Measurements from ENCODE around the gene FZR1. TPM values are rescaled to one million over a fixed set of nuclear protein-coding genes. Genes with fewer than 3 reads are reported as not detected.
A peak's percentile ranks its signal among the peaks of the same experiment; 100 is the strongest.

The FZR1 gene
- total and polyA plus RNA-seq, 7 experiments from 2014 or later: 7.8 to 90.7 (median 66.7) TPM

- Histone ChIP-seq H3K27ac (ENCODE audit: low read depth, low read length) (peak within 1 kb of the TSS; percentile 82), H3K9me3 (ENCODE audit: control insufficient read depth in 2 of 3, low read length in 3 of 3) (no peaks in the 10 kb centered on the region), H3K4me3 (ENCODE audit: low read length) (peak within 1 kb of the TSS; percentile 72), H3K36me3 (ENCODE audit: control insufficient read depth in 2 of 3, insufficient read depth in 3 of 3, low read length in 3 of 3) (peaks cover 0 to 26% (median 4%) of the 10 kb centered on the region in 3 experiments), H3K27me3 (ENCODE audit: control insufficient read depth in 2 of 2, insufficient read depth in 2 of 2, low read length in 2 of 2) (no peaks in the 10 kb centered on the region), H3K4me1 (ENCODE audit: control insufficient read depth in 2 of 2, insufficient read depth in 2 of 2, low read length in 2 of 2) (peaks cover 12 to 25% of the 10 kb centered on the region in 2 donors)
- intact Hi-C loops (cut with micrococcal nuclease): loop anchor here in 1 of 2 donors (1.0 to 10.0 kb wide), 4 partner anchors 315 to 902 kb away; partner anchors contain the start of genes CHAF1A, EEF2, NCLN and SGTA
- Mint-ChIP-seq H3K9me3 (peaks cover 0 to 4% (median 0%) of the 10 kb centered on the region in 11 donors), H3K36me3 (peaks cover 0 to 18% (median 7%) of the 10 kb centered on the region in 5 donors), H3K4me3 (peak within 1 kb of the TSS; percentile 81 to 96 (median 93)), H3K4me1 (peaks cover 13 to 41% (median 31%) of the 10 kb centered on the region in 7 donors), H3K27ac (peak within 1 kb of the TSS; percentile 91 to 98 (median 96)), H3K27me3 (peaks cover 0 to 5% (median 0%) of the 10 kb centered on the region in 5 donors)
- peak; percentile 81 to 97 (median 94) for DNase-seq
- peak; percentile 94 for ATAC-seq
- ChIA-PET CTCF (interaction anchor here (0.6 to 1.2 kb wide), 3 partner anchors 15 to 56 kb away, joined by 3 to 4 read pairs (median 3); no protein-coding TSS in a partner anchor), POLR2A (interaction anchor here (0.6 to 1.9 kb wide), 5 partner anchors 21 to 485 kb away, joined by 3 to 5 read pairs (median 4); partner anchors contain the start of gene EEF2)
These were observed 5.5 kb upstream of the FZR1 start, which contains the start of gene DOHH for GRCh38 chr19:3500429-3501101. Gene DOHH (minus strand): TSS chr19:3500674. CDS start chr19:3496814, 3,860 bp downstream.

GRCh38 chr19:3501780-3502179, 4.3 kb upstream of the FZR1 start:
- ChIA-PET CTCF (interaction anchor here (0.6 to 0.8 kb wide), 5 partner anchors 17 to 350 kb away, joined by 3 to 7 read pairs (median 3); no protein-coding TSS in a partner anchor), POLR2A (interaction anchor here (0.6 to 1.9 kb wide), 6 partner anchors 29 to 441 kb away, joined by 3 to 5 read pairs (median 4); no protein-coding TSS in a partner anchor)
- DNase-seq (no peak), ATAC-seq (no peak)
- Mint-ChIP-seq H3K4me3 (no peak overlapping the region), H3K9me3 (peaks cover 0 to 4% (median 0%) of the 10 kb centered on the region in 11 donors), H3K4me1 (peaks cover 13 to 46% (median 36%) of the 10 kb centered on the region in 7 donors), H3K27ac (no peak overlapping the region), H3K27me3 (peaks cover 0 to 7% (median 0%) of the 10 kb centered on the region in 5 donors), H3K36me3 (peaks cover 0 to 18% (median 3%) of the 10 kb centered on the region in 5 donors)
- Histone ChIP-seq H3K36me3 (ENCODE audit: control insufficient read depth in 2 of 3, insufficient read depth in 3 of 3, low read length in 3 of 3) (peaks cover 0 to 19% (median 0%) of the 10 kb centered on the region in 3 experiments), H3K9me3 (ENCODE audit: control insufficient read depth in 2 of 3, low read length in 3 of 3) (no peaks in the 10 kb centered on the region), H3K4me1 (ENCODE audit: control insufficient read depth in 2 of 2, insufficient read depth in 2 of 2, low read length in 2 of 2) (peaks cover 13 to 25% of the 10 kb centered on the region in 2 donors), H3K27me3 (ENCODE audit: control insufficient read depth in 2 of 2, insufficient read depth in 2 of 2, low read length in 2 of 2) (no peaks in the 10 kb centered on the region), H3K27ac (ENCODE audit: low read depth, low read length) (no peak overlapping the region), H3K4me3 (ENCODE audit: low read length) (no peak overlapping the region)
- intact Hi-C loops (cut with micrococcal nuclease): loop anchor here in 1 of 2 donors (2.0 to 10.0 kb wide), 3 partner anchors 483 to 901 kb away; partner anchors contain the start of genes CHAF1A, EEF2, SGTA and THOP1

- H3K9me3 ChIP-seq (ENCODE audit: control insufficient read depth in 2 of 3, low read length in 3 of 3): no peaks in the 10 kb centered on the region
- H3K36me3 ChIP-seq (ENCODE audit: control insufficient read depth in 2 of 3, insufficient read depth in 3 of 3, low read length in 3 of 3): peaks cover 0 to 12% (median 0%) of the 10 kb centered on the region in 3 experiments
- Mint-ChIP-seq H3K4me3 (no peak overlapping the region), H3K36me3 (peaks cover 0 to 16% (median under 1%) of the 10 kb centered on the region in 5 donors), H3K27me3 (peaks cover 0 to 7% (median 0%) of the 10 kb centered on the region in 5 donors), H3K9me3 (peaks cover 0 to 4% (median 0%) of the 10 kb centered on the region in 11 donors), H3K27ac (peak overlapping the region in 1 of 9 donors; percentile 29), H3K4me1 (peaks cover 22 to 48% (median 36%) of the 10 kb centered on the region in 7 donors)
- no peak for ATAC-seq
- no peak overlapping the region for H3K27ac ChIP-seq (ENCODE audit: low read depth, low read length)
- H3K4me1 ChIP-seq (ENCODE audit: control insufficient read depth in 2 of 2, insufficient read depth in 2 of 2, low read length in 2 of 2): peaks cover 20 to 33% of the 10 kb centered on the region in 2 donors
- no peaks in the 10 kb centered on the region for H3K27me3 ChIP-seq (ENCODE audit: control insufficient read depth in 2 of 2, insufficient read depth in 2 of 2, low read length in 2 of 2)
- no peak overlapping the region for H3K4me3 ChIP-seq (ENCODE audit: low read length)
- ChIA-PET POLR2A (interaction anchor here (0.6 to 2.6 kb wide), 2 partner anchors 9 to 565 kb away, joined by 3 to 10 read pairs; no protein-coding TSS in a partner anchor), CTCF (no interaction called here)
- no peak for DNase-seq
- intact Hi-C loops (cut with micrococcal nuclease): loop anchor here in 1 of 2 donors (10.0 kb wide), 2 partner anchors 482 to 718 kb away; partner anchors contain the start of genes EEF2, SGTA and THOP1
These were observed 3.0 kb upstream of the FZR1 start for GRCh38 chr19:3503036-3503572.

GRCh38 chr19:3504735-3505134, 1.4 kb upstream of the FZR1 start:
- H3K27ac ChIP-seq (ENCODE audit: low read depth, low read length): no peak overlapping the region
- no peak overlapping the region for H3K4me3 ChIP-seq (ENCODE audit: low read length)
- Mint-ChIP-seq H3K9me3 (peaks cover 0 to 3% (median 0%) of the 10 kb centered on the region in 11 donors), H3K4me3 (peak overlapping the region; percentile 8 to 96 (median 91)), H3K4me1 (peaks cover 24 to 54% (median 45%) of the 10 kb centered on the region in 7 donors), H3K36me3 (peaks cover 0 to 16% (median 4%) of the 10 kb centered on the region in 5 donors), H3K27ac (peak overlapping the region; percentile 49 to 98 (median 96)), H3K27me3 (peaks cover 0 to 7% (median 0%) of the 10 kb centered on the region in 5 donors)
- ChIA-PET CTCF (no interaction called here), POLR2A (interaction anchor here (0.8 to 2.6 kb wide), 2 partner anchors 10 to 25 kb away, joined by 3 to 10 read pairs; no protein-coding TSS in a partner anchor)
- no peaks in the 10 kb centered on the region for H3K27me3 ChIP-seq (ENCODE audit: control insufficient read depth in 2 of 2, insufficient read depth in 2 of 2, low read length in 2 of 2)
- H3K36me3 ChIP-seq (ENCODE audit: control insufficient read depth in 2 of 3, insufficient read depth in 3 of 3, low read length in 3 of 3): peaks cover 0 to 26% (median 0%) of the 10 kb centered on the region in 3 experiments
- H3K4me1 ChIP-seq (ENCODE audit: control insufficient read depth in 2 of 2, insufficient read depth in 2 of 2, low read length in 2 of 2): peaks cover 18 to 27% of the 10 kb centered on the region in 2 donors
- no peaks in the 10 kb centered on the region for H3K9me3 ChIP-seq (ENCODE audit: control insufficient read depth in 2 of 3, low read length in 3 of 3)
- ATAC-seq (no peak), DNase-seq (no peak)
- intact Hi-C loops (cut with micrococcal nuclease): loop anchor here (5.0 to 10.0 kb wide), 3 partner anchors 258 to 720 kb away; partner anchors contain the start of genes APBA3 (in 1 of the 2), EEF2 (in 1 of the 2), MRPL54 (in 1 of the 2) and SGTA (in 1 of the 2)

- intact Hi-C loops (cut with micrococcal nuclease): loop anchor here (1.0 to 10.0 kb wide), 13 partner anchors 51 to 894 kb away; partner anchors contain the start of genes MFSD12 (in 2 of the 2), MRPL54 (in 2 of the 2), APBA3 (in 1 of the 2) and EEF2 (in 1 of the 2)
- H3K4me3 ChIP-seq (ENCODE audit: low read length): peak overlapping the region; percentile 71
- no peaks in the 10 kb centered on the region for H3K9me3 ChIP-seq (ENCODE audit: control insufficient read depth in 2 of 3, low read length in 3 of 3)
- no peaks in the 10 kb centered on the region for H3K27me3 ChIP-seq (ENCODE audit: control insufficient read depth in 2 of 2, insufficient read depth in 2 of 2, low read length in 2 of 2)
- Mint-ChIP-seq H3K4me1 (peaks cover 32 to 60% (median 40%) of the 10 kb centered on the region in 7 donors), H3K27ac (peak overlapping the region; percentile 57 to 97 (median 88)), H3K9me3 (no peaks in the 10 kb centered on the region), H3K4me3 (peak overlapping the region; percentile 83 to 98 (median 90)), H3K27me3 (peaks cover 0 to 3% (median 0%) of the 10 kb centered on the region in 5 donors), H3K36me3 (peaks cover 0 to 14% (median 4%) of the 10 kb centered on the region in 5 donors)
- ATAC-seq (no peak), DNase-seq (peak in 3 of 9 donors; percentile 19 to 54 (median 50))
- H3K4me1 ChIP-seq (ENCODE audit: control insufficient read depth in 2 of 2, insufficient read depth in 2 of 2, low read length in 2 of 2): peaks cover 11 to 19% of the 10 kb centered on the region in 2 donors
- H3K36me3 ChIP-seq (ENCODE audit: control insufficient read depth in 2 of 3, insufficient read depth in 3 of 3, low read length in 3 of 3): peaks cover 0 to 39% (median 0%) of the 10 kb centered on the region in 3 experiments
- ChIA-PET CTCF (no interaction called here), POLR2A (interaction anchor here (0.6 to 1.8 kb wide), 7 partner anchors 9 to 101 kb away, joined by 3 to 7 read pairs (median 3); partner anchors contain the start of gene MFSD12)
- peak overlapping the region; percentile 95 for H3K27ac ChIP-seq (ENCODE audit: low read depth, low read length)
These were observed 551 bp downstream of the FZR1 start for GRCh38 chr19:3506384-3507340.
